Nephron progenitor cell (in vitro differentiated cells): ENCODE data around the gene ATAD2B.

Experiments used
- DNase-seq: peaks from one replicate; pipeline ENCODE4 v3.0.0; 2021
- H3K27ac Mint-ChIP-seq: 2 replicates; pipeline ENCODE4 v1.8.0; 2021; ENCODE audit warnings: mild to moderate bottlenecking, moderate library complexity, mixed read lengths
- H3K27me3 Mint-ChIP-seq: 2 replicates; pipeline ENCODE4 v1.8.0; 2021; ENCODE audit warnings: mild to moderate bottlenecking, low read depth, mixed read lengths; ENCODE audit not compliant: poor library complexity
- H3K36me3 Mint-ChIP-seq: 2 replicates; pipeline ENCODE4 v1.8.0; 2021; ENCODE audit warnings: low read depth, mixed read lengths
- H3K4me1 Mint-ChIP-seq: 2 replicates; pipeline ENCODE4 v1.8.0; 2021; ENCODE audit warnings: mixed read lengths
- H3K4me3 Mint-ChIP-seq: 2 replicates; pipeline ENCODE4 v1.8.0; 2021; ENCODE audit warnings: mild to moderate bottlenecking, moderate library complexity, mixed read lengths
- H3K9me3 Mint-ChIP-seq: 2 replicates; pipeline ENCODE4 v1.8.0; 2021; ENCODE audit warnings: mild to moderate bottlenecking, moderate library complexity, mixed read lengths
- CTCF ChIP-seq: fragments of 200-600 bp; sonication (generic); IDR thresholded peaks from 2 replicates; pipeline ENCODE4 v1.5.0; 2021; ENCODE audit warnings: antibody characterized with exemption

Gene ATAD2B

GRCh38 chr2:23709311-23709710, 217.6 kb downstream of the ATAD2B start:
- H3K4me3 Mint-ChIP-seq: no peak overlapping the region
- DNase-seq: no peak
- peaks cover 45% of the 10 kb centered on the region for H3K36me3 Mint-ChIP-seq
- peaks cover 2% of the 10 kb centered on the region for H3K27me3 Mint-ChIP-seq
- no peaks in the 10 kb centered on the region for H3K9me3 Mint-ChIP-seq
- no peak for TF ChIP-seq CTCF
- no peak overlapping the region for H3K27ac Mint-ChIP-seq
- peaks cover 22% of the 10 kb centered on the region for H3K4me1 Mint-ChIP-seq

GRCh38 chr2:23708771-23709170, 218.2 kb downstream of the ATAD2B start:
- TF ChIP-seq CTCF: no peak
- Mint-ChIP-seq H3K36me3 (peaks cover 43% of the 10 kb centered on the region), H3K27me3 (peaks cover 2% of the 10 kb centered on the region)

GRCh38 chr2:23707096-23707495, 219.8 kb downstream of the ATAD2B start:
- Mint-ChIP-seq H3K27me3 (peaks cover 2% of the 10 kb centered on the region), H3K4me3 (no peak overlapping the region), H3K27ac (peak overlapping the region; percentile 90), H3K4me1 (peaks cover 15% of the 10 kb centered on the region), H3K9me3 (no peaks in the 10 kb centered on the region), H3K36me3 (peaks cover 53% of the 10 kb centered on the region)
- TF ChIP-seq CTCF: no peak
- DNase-seq: no peak

More at GRCh38 chr2:23708771-23709170, 218.2 kb downstream of the ATAD2B start:
- Mint-ChIP-seq H3K4me3 (no peak overlapping the region), H3K4me1 (peaks cover 22% of the 10 kb centered on the region), H3K9me3 (no peaks in the 10 kb centered on the region), H3K27ac (no peak overlapping the region)
- DNase-seq: no peak

- no peak for DNase-seq
- H3K27ac Mint-ChIP-seq: peak overlapping the region; percentile 90
- H3K4me1 Mint-ChIP-seq: peaks cover 10% of the 10 kb centered on the region
- H3K4me3 Mint-ChIP-seq: no peak overlapping the region
- H3K9me3 Mint-ChIP-seq: no peaks in the 10 kb centered on the region
- TF ChIP-seq CTCF: no peak
- H3K36me3 Mint-ChIP-seq: peaks cover 53% of the 10 kb centered on the region
- H3K27me3 Mint-ChIP-seq: peaks cover 2% of the 10 kb centered on the region
Measured at GRCh38 chr2:23706613-23707078, 220.3 kb downstream of the ATAD2B start.

GRCh38 chr2:23705771-23706612, 220.9 kb downstream of the ATAD2B start:
- Mint-ChIP-seq H3K36me3 (peaks cover 57% of the 10 kb centered on the region), H3K27ac (no peak overlapping the region), H3K4me3 (no peak overlapping the region), H3K27me3 (peaks cover 2% of the 10 kb centered on the region), H3K9me3 (peaks cover 3% of the 10 kb centered on the region), H3K4me1 (peaks cover 8% of the 10 kb centered on the region)
- no peak for DNase-seq
- TF ChIP-seq CTCF: no peak
